RWPE2 (cell line): Measurements from ENCODE around the gene PPP2R2B.

Experiments used
- ATAC-seq: fragments of 200-7000 bp; cut with Tn5 transposase; 3 replicates; pipeline ENCODE4 v1.9.1; 2021; ENCODE audit warnings: low read depth
- DNase-seq: peaks from one replicate; pipeline ENCODE4 v3.0.0-alpha.2; 2020; ENCODE audit warnings: low spot score
- H3K27ac ChIP-seq: fragments of 450-650 bp; 2 replicates; pipeline ENCODE4 v1.5.1; 2017; ENCODE audit warnings: mild to moderate bottlenecking; ENCODE audit not compliant: poor library complexity, severe bottlenecking
- H3K27me3 ChIP-seq: fragments of 250-450 bp; sonication (Bioruptor Pico); 2 replicates; pipeline ENCODE4 v1.5.1; 2021; ENCODE audit warnings: mild to moderate bottlenecking, moderate library complexity; ENCODE audit not compliant: insufficient read depth, poor library complexity, severe bottlenecking
- H3K36me3 ChIP-seq: fragments of 250-450 bp; sonication (Bioruptor Pico); 2 replicates; pipeline ENCODE4 v1.5.1; 2020; ENCODE audit warnings: low read depth, mild to moderate bottlenecking, moderate library complexity
- H3K4me1 ChIP-seq: fragments of 250-450 bp; sonication (Bioruptor Pico); 2 replicates; pipeline ENCODE4 v1.5.1; 2021; ENCODE audit warnings: mild to moderate bottlenecking, moderate library complexity; ENCODE audit not compliant: insufficient read depth, poor library complexity, severe bottlenecking
- H3K4me3 ChIP-seq: fragments of 250-450 bp; sonication (Bioruptor Pico); 2 replicates; pipeline ENCODE4 v1.5.1; 2021; ENCODE audit warnings: mild to moderate bottlenecking, moderate library complexity; ENCODE audit not compliant: severe bottlenecking
- H3K9me3 ChIP-seq: fragments of 250-450 bp; sonication (Bioruptor Pico); 2 replicates; pipeline ENCODE4 v1.5.1; 2021; ENCODE audit warnings: mild to moderate bottlenecking, moderate library complexity; ENCODE audit not compliant: severe bottlenecking
- CTCF ChIP-seq: fragments of 450-650 bp; IDR thresholded peaks from one replicate; pipeline ENCODE4 v1.5.1; 2017; ENCODE audit warnings: mild to moderate bottlenecking, moderate library complexity; ENCODE audit not compliant: poor library complexity, severe bottlenecking

The PPP2R2B gene

GRCh38 chr5:146589028-146589345 is 289.6 kb downstream of the PPP2R2B start:
- Histone ChIP-seq H3K4me1 (no peaks in the 10 kb centered on the region), H3K9me3 (no peaks in the 10 kb centered on the region), H3K27ac (no peak overlapping the region), H3K36me3 (no peaks in the 10 kb centered on the region), H3K4me3 (no peak overlapping the region), H3K27me3 (no peaks in the 10 kb centered on the region)
- ATAC-seq = no peak
- no peak for DNase-seq
- TF ChIP-seq CTCF = no peak

GRCh38 chr5:146588331-146589027 is 290.1 kb downstream of the PPP2R2B start:
- H3K27ac ChIP-seq = no peak overlapping the region
- no peak for TF ChIP-seq CTCF
- no peaks in the 10 kb centered on the region for H3K27me3 ChIP-seq
- no peak overlapping the region for H3K4me3 ChIP-seq
- ATAC-seq (peak; percentile 58; the same call in 2 of the 3 replicates), DNase-seq (no peak)
- no peaks in the 10 kb centered on the region for H3K4me1 ChIP-seq
- H3K36me3 ChIP-seq = no peaks in the 10 kb centered on the region
- H3K9me3 ChIP-seq = no peaks in the 10 kb centered on the region

- no peaks in the 10 kb centered on the region for H3K36me3 ChIP-seq
- no peak for ATAC-seq
- no peaks in the 10 kb centered on the region for H3K9me3 ChIP-seq
- no peak overlapping the region for H3K27ac ChIP-seq
- no peaks in the 10 kb centered on the region for H3K27me3 ChIP-seq
- no peak for DNase-seq
- H3K4me3 ChIP-seq = no peak overlapping the region
- H3K4me1 ChIP-seq = no peaks in the 10 kb centered on the region
- no peak for TF ChIP-seq CTCF
Observed at GRCh38 chr5:146586752-146587151, 291.8 kb downstream of the PPP2R2B start.

- no peaks in the 10 kb centered on the region for H3K4me1 ChIP-seq
- H3K27me3 ChIP-seq = no peaks in the 10 kb centered on the region
- H3K4me3 ChIP-seq = no peak overlapping the region
- no peaks in the 10 kb centered on the region for H3K9me3 ChIP-seq
- H3K27ac ChIP-seq = no peak overlapping the region
- ATAC-seq (no peak), DNase-seq (no peak)
- no peak for TF ChIP-seq CTCF
- H3K36me3 ChIP-seq = no peaks in the 10 kb centered on the region
Observed at GRCh38 chr5:146584750-146585149, 293.8 kb downstream of the PPP2R2B start.

- Histone ChIP-seq H3K36me3 (no peaks in the 10 kb centered on the region), H3K4me3 (no peak overlapping the region), H3K27ac (no peak overlapping the region), H3K9me3 (no peaks in the 10 kb centered on the region), H3K4me1 (no peaks in the 10 kb centered on the region), H3K27me3 (no peaks in the 10 kb centered on the region)
- no peak for TF ChIP-seq CTCF
- DNase-seq (no peak), ATAC-seq (no peak)
Observed at GRCh38 chr5:146582051-146582596, 296.4 kb downstream of the PPP2R2B start.
